ENCODE data around the gene OXCT1.
"Not testable (repeated sequence)": the region's sequence is repeated elsewhere in the genome, so short reads cannot be mapped to it uniquely, and the experiment has no call there.

Gene OXCT1

DNA sequence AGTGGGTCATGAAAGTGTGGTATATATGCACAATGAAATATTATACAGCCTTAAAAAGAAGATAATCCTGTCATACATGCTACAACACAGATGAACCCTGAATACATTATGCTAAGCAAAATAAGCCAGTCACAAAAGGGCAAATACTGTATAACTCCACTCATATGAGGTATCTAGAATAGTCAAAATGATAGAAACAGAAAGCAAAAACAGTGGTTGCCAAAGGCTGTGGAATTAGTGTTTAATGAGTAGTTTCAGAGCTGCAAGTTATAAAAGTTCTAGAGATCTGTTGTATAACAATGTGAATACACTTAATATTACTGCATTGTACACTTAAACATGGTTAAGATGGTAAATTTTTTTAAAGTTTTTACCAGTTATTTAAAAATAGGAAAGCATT, 135.0 kb downstream of the OXCT1 start:
- no peak for FAIRE-seq
- DNase-seq (ENCODE audit: insufficient read length, low spot score), result no peak

DNA sequence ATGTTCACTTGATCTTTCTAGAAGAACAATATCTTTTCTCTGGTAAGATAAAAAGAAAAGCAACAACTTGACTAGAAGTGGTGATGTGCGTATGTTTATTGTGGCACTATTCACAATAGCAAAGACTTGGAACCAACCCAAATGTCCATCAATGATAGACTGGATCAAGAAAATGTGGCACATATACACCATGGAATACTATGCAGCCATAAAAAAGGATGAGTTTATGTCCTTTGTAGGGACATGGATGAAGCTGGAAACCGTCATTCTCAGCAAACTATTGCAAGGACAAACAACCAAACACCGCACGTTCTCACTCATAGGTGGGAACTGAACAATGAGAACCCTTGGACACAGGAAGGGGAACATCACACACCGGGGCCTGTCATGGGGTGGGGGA, 140.8 kb downstream of the OXCT1 start:
- not testable (repeated sequence) for DNase-seq (ENCODE audit: insufficient read length, low spot score); FAIRE-seq

DNA sequence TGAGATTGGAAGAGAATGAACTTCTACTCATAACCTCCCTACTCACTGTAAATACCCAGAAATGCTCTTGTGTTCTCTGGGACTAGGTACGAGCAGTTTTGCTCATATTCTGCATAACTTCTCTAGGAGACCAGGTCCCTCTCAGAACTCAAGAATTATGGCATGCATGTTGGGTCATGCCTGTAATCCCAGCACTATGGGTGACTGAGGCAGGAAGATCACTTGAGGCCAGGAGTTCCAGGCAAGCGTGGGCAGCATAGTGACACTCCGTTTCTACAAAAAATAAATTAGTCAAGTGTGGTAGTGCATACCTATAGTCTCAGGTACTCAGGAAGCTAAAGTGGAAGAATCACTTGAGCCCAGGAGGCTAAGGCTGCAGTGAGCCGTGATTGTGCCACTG, 141.9 kb downstream of the OXCT1 start:
- FAIRE-seq (peak; percentile 80), DNase-seq (ENCODE audit: insufficient read length, low spot score) (no peak)

GRCh38 chr5:41722359-41722950, 147.8 kb downstream of the OXCT1 start:
- no peak for FAIRE-seq
- no peak for DNase-seq (ENCODE audit: insufficient read length, low spot score)

- no peak for FAIRE-seq
These were observed 148.7 kb downstream of the OXCT1 start for GRCh38 chr5:41721516-41721915.

DNA sequence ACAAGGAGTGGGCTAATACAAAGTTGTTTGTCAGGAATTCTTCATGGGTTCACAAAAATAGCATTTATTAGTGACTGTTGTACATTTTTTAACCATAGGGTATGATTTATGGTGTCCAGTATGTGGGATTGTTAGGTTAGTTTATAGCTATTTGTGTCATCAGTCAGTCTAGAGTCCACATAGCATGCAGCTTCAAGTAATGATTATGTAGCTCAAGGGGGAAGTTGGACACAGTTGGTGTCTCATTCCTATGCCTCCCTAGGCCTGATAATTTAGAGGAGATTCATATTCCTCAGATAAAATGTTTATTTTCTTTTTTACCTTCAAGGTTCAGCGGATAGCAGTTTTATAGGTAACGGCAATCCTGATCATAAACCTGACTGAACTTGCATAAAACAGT, 153.8 kb downstream of the OXCT1 start:
- no peak for DNase-seq (ENCODE audit: insufficient read length, low spot score)
- FAIRE-seq, result no peak

More at GRCh38 chr5:41721516-41721915, 148.7 kb downstream of the OXCT1 start:
- no peak for DNase-seq (ENCODE audit: insufficient read length, low spot score)

- not testable (repeated sequence) for FAIRE-seq; DNase-seq (ENCODE audit: insufficient read length, low spot score)
These were observed 155.8 kb downstream of the OXCT1 start for GRCh38 chr5:41714446-41714845.

DNA sequence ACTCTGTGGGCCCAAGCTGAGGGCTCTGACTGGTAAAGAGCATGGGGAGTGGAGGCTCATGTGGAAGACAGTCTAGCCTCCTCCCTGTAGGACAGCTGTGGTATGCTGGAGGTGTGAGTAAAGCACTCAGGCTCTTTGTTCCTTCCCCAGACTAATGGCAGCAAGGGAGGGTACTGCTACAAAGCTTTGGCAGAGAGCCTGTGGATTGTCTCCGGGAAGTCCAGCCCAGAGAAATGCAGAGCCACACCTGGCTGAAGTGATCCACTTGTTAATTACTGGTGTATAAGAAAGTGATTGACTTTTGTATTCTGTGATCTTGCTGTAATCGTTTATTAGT, 161.7 kb downstream of the OXCT1 start:
- no peak for FAIRE-seq
- DNase-seq (ENCODE audit: insufficient read length, low spot score), result no peak

- DNase-seq (ENCODE audit: insufficient read length, low spot score), result peak; percentile 35
- FAIRE-seq, result peak; percentile 79
These were observed 162.2 kb downstream of the OXCT1 start for GRCh38 chr5:41707853-41708603.

GRCh38 chr5:41695920-41696582, 174.2 kb downstream of the OXCT1 start:
- peak; percentile 4 for FAIRE-seq
- no peak for DNase-seq (ENCODE audit: insufficient read length, low spot score)

- no peak for FAIRE-seq
These were observed 183.5 kb downstream of the OXCT1 start for GRCh38 chr5:41686767-41687166.

GRCh38 chr5:41686191-41686590, 184.0 kb downstream of the OXCT1 start:
- FAIRE-seq (no peak), DNase-seq (ENCODE audit: insufficient read length, low spot score) (no peak)

More at GRCh38 chr5:41686767-41687166, 183.5 kb downstream of the OXCT1 start:
- DNase-seq (ENCODE audit: insufficient read length, low spot score), result no peak

DNA sequence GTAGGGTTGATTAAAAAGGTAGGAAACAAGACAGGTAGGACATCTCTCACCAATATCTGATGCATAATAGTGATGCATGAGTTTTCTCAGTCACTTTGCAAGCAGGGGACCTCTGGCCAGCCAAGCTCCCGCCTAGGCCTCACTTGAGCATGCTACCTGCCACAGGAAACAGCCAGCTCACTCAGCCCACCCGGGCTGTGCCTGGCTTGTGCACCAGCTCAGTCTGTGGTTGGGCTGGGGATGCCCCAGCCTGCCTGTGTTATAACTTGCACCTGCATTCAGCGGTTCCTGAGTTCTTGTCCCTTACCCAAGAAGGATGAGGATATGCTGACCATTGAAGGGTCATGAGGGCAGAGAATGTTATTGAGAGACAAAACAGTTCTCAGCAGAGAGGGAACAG, 187.0 kb downstream of the OXCT1 start:
- FAIRE-seq, result peak; percentile 55
- no peak for DNase-seq (ENCODE audit: insufficient read length, low spot score)

GRCh38 chr5:41682641-41683040, 187.6 kb downstream of the OXCT1 start:
- DNase-seq (ENCODE audit: insufficient read length, low spot score) (no peak), FAIRE-seq (no peak)

GRCh38 chr5:41681840-41682239, 188.4 kb downstream of the OXCT1 start:
- FAIRE-seq (no peak), DNase-seq (ENCODE audit: insufficient read length, low spot score) (no peak)
